Neural progenitor cell (in vitro differentiated cells): ENCODE data around the gene TNN.

Experiments used
- CTCF ChIP-seq: fragments of 200-600 bp; sonication (generic); IDR thresholded peaks from 2 replicates; pipeline ENCODE4 v1.5.1; 2017; ENCODE audit warnings: antibody characterized with exemption, mild to moderate bottlenecking
- EZH2phosphoT487 ChIP-seq: fragments of 200-600 bp; sonication (generic); IDR thresholded peaks from 2 replicates; pipeline ENCODE4 v1.6.1; 2017; ENCODE audit warnings: antibody characterized with exemption

- TF ChIP-seq CTCF, result no peak
- no peak for TF ChIP-seq EZH2phosphoT487
These were observed 27.0 kb downstream of the TNN start for GRCh38 chr1:175094626-175095025.
